Measurements from ENCODE around the gene RAB6B. TPM values are rescaled to one million over a fixed set of nuclear protein-coding genes. Genes with fewer than 3 reads are reported as not detected.

The RAB6B gene
- total RNA-seq, 1 donor from 2014 or later = 11.3 TPM

DNA sequence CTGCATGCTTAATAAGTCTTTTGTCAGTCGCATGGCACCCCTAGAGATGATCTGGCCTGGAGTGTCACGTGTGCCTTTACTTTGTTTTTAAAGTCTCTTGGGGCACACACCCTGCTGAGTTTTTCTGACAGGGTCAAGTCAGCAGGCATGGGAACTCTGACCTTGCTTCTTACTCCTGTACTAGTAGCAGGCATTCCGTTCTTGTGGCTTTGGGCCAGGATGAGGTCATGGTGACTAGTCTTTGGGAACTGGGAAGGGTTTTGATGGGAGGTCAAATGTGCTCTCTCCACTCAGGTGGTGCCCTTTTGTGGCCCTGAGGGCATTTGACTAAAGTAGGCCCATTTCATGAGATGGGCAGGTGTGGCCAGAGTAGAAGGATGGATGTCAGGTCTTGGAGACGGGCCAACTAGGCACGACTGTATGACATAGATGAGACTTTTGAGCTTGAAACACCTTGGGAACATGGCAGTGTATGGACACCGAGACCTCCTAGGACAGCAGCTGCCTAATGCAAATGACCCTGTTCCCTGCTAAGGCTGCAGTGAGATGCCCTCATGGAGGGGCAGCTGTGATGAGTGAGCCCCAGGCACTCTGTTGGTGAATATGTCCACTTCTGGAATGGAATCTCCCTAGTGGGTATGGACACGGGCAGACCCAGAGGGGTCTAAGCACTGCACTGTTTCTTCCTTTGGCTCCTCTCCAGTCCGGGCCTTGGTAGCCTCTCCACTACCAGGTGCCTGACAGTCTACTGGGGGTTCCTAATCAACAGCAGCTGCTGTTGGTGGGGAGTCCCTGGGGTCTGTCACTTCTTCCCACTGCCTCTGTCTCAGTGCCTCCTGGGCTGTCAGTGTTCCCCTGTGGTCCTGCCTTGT is 73.7 kb downstream of the RAB6B start:
- TF ChIP-seq, protein P1, sequence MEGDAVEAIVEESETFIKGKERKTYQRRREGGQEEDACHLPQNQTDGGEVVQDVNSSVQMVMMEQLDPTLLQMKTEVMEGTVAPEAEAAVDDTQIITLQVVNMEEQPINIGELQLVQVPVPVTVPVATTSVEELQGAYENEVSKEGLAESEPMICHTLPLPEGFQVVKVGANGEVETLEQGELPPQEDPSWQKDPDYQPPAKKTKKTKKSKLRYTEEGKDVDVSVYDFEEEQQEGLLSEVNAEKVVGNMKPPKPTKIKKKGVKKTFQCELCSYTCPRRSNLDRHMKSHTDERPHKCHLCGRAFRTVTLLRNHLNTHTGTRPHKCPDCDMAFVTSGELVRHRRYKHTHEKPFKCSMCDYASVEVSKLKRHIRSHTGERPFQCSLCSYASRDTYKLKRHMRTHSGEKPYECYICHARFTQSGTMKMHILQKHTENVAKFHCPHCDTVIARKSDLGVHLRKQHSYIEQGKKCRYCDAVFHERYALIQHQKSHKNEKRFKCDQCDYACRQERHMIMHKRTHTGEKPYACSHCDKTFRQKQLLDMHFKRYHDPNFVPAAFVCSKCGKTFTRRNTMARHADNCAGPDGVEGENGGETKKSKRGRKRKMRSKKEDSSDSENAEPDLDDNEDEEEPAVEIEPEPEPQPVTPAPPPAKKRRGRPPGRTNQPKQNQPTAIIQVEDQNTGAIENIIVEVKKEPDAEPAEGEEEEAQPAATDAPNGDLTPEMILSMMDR (IDR thresholded peaks at IDR 0.05) = peak; percentile 13
- DNase-seq (ENCODE audit: extremely low spot score, unreplicated experiment) = peak; percentile 73
- Mint-ChIP-seq H3K27me3 (ENCODE audit: unreplicated experiment) (no peaks in the 10 kb centered on the region), H3K9me3 (ENCODE audit: unreplicated experiment) (no peaks in the 10 kb centered on the region), H3K36me3 (ENCODE audit: unreplicated experiment) (peaks cover 48% of the 10 kb centered on the region), H3K27ac (ENCODE audit: unreplicated experiment) (no peak overlapping the region), H3K4me1 (ENCODE audit: unreplicated experiment) (no peaks in the 10 kb centered on the region), H3K4me3 (ENCODE audit: unreplicated experiment) (no peak overlapping the region)

DNA sequence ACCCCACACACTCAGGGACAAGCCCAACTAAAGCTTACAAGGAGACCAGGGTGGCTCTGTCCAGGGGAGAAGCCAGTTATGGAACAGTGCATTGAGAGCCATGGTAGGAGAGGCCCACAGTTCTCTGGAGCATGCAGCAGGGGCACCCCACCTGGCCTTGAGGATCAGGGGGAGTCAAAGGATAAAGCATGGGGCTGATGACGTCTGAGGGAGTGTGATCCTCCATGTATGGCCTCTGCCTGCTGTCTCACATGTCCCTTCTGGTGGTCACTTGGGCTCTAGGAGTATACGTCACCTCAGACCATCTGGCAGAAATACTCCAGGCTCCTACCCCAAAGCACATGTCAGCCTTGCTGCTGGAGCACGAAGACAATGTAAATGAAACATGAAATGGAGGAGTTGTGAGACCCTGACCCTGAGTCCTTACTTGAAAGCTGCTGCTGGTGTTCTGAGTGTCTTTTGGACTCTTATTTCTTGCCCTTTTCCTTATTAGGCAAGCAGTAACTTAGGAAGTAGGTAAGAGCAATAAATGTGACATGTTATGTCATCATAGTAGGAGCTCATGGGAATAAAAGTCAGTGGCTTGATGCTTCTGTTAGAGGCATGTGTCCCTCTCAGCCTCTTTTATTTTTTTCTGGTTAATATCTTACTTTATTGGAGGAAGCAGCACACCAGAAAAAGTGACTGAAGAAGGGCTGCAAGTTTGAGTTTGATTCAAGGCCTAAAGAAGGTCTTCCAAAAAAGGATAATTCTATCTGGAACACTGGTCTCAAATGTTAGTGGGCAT is 74.6 kb downstream of the RAB6B start:
- Mint-ChIP-seq H3K27me3 (ENCODE audit: unreplicated experiment) (no peaks in the 10 kb centered on the region), H3K4me3 (ENCODE audit: unreplicated experiment) (no peak overlapping the region), H3K4me1 (ENCODE audit: unreplicated experiment) (no peaks in the 10 kb centered on the region), H3K9me3 (ENCODE audit: unreplicated experiment) (no peaks in the 10 kb centered on the region), H3K36me3 (ENCODE audit: unreplicated experiment) (peaks cover 47% of the 10 kb centered on the region), H3K27ac (ENCODE audit: unreplicated experiment) (no peak overlapping the region)
- DNase-seq (ENCODE audit: extremely low spot score, unreplicated experiment) = no peak
- TF ChIP-seq, protein P1 (IDR thresholded peaks at IDR 0.05) = no peak

DNA sequence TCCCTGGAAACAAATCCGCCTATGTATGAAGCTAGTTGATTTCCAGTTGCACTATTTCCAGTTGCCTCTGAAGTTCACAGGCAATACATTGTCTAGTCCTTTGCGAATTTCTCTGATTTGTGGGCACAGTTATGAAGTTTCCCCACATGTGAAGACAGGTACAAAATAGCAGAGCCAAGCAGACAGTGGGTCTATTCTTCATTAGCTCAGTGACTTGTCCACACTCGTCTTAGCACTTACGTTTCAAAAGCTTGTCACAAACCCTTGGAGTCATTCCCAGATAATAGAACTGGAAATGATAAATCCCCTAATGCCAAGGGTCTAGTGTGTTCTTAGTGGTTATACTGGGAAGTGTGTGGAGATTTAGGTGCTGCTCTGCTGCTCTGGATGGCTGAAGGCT is 75.6 kb downstream of the RAB6B start:
- TF ChIP-seq, protein P1 (IDR thresholded peaks at IDR 0.05) = no peak
- H3K27ac Mint-ChIP-seq (ENCODE audit: unreplicated experiment) = no peak overlapping the region
- DNase-seq (ENCODE audit: extremely low spot score, unreplicated experiment) = no peak
- H3K4me3 Mint-ChIP-seq (ENCODE audit: unreplicated experiment) = no peak overlapping the region
- no peaks in the 10 kb centered on the region for H3K4me1 Mint-ChIP-seq (ENCODE audit: unreplicated experiment)
- no peaks in the 10 kb centered on the region for H3K27me3 Mint-ChIP-seq (ENCODE audit: unreplicated experiment)
- H3K36me3 Mint-ChIP-seq (ENCODE audit: unreplicated experiment) = peaks cover 56% of the 10 kb centered on the region
- H3K9me3 Mint-ChIP-seq (ENCODE audit: unreplicated experiment) = no peaks in the 10 kb centered on the region

DNA sequence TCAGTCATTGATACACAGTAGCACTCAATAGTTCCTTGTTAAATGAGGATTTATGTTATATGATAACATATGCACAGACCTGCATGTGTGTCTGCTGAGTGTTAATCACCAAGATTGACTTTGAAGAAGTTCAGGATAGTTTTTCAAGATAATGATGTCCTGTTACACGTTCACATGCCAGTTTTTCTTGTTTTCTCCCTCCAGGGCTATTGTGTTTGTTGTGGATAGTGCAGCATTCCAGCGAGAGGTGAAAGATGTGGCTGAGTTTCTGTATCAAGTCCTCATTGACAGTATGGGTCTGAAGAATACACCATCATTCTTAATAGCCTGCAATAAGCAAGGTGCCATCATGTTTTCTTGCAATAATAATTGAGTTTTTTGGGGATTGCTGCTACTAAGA is 80.3 kb downstream of the RAB6B start:
- Mint-ChIP-seq H3K36me3 (ENCODE audit: unreplicated experiment) (peaks cover 49% of the 10 kb centered on the region), H3K27me3 (ENCODE audit: unreplicated experiment) (no peaks in the 10 kb centered on the region), H3K27ac (ENCODE audit: unreplicated experiment) (no peak overlapping the region), H3K4me1 (ENCODE audit: unreplicated experiment) (no peaks in the 10 kb centered on the region), H3K9me3 (ENCODE audit: unreplicated experiment) (no peaks in the 10 kb centered on the region), H3K4me3 (ENCODE audit: unreplicated experiment) (no peak overlapping the region)
- DNase-seq (ENCODE audit: extremely low spot score, unreplicated experiment) = no peak
- TF ChIP-seq, protein P1 (IDR thresholded peaks at IDR 0.05) = no peak

DNA sequence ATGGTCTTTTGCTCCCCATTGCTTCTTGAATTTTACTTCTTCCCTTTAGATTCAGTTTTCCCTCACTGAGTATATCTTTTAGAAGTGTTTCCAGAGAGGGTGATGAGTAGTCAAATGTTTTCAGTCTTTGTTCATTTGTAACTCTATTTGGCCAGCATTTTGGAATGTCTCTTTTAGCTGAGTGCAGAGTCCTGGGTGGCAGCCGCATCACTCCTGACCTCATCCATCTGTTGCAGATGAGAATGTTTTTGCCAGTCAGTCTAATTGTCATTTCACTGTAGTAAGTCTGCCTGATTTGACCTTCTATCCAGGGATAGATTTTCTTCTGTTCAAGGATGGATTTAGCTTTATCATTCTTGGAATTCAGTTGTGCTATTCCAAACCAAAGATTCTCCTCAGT is 82.8 kb downstream of the RAB6B start:
- TF ChIP-seq, protein P1 (IDR thresholded peaks at IDR 0.05) = no peak
- Mint-ChIP-seq H3K27me3 (ENCODE audit: unreplicated experiment) (no peaks in the 10 kb centered on the region), H3K36me3 (ENCODE audit: unreplicated experiment) (peaks cover 50% of the 10 kb centered on the region), H3K9me3 (ENCODE audit: unreplicated experiment) (no peaks in the 10 kb centered on the region), H3K27ac (ENCODE audit: unreplicated experiment) (no peak overlapping the region), H3K4me1 (ENCODE audit: unreplicated experiment) (peaks cover 6% of the 10 kb centered on the region), H3K4me3 (ENCODE audit: unreplicated experiment) (no peak overlapping the region)
- DNase-seq (ENCODE audit: extremely low spot score, unreplicated experiment) = no peak

Measured in osteocyte (in vitro differentiated cells).